Activated T-cell treated with anti-CD3 and anti-CD28 coated beads, Interleukin-2, amount 50 U/mL, for 1 hour (primary cell): Measurements from ENCODE around the gene PLA2G2D.
"Not testable (repeated sequence)": the region's sequence is repeated elsewhere in the genome, so short reads cannot be mapped to it uniquely, and the experiment has no call there.

Source experiments
- DNase-seq: peaks from one replicate; pipeline ENCODE4 v3.0.0-alpha.2; 2020

Gene PLA2G2D

DNA sequence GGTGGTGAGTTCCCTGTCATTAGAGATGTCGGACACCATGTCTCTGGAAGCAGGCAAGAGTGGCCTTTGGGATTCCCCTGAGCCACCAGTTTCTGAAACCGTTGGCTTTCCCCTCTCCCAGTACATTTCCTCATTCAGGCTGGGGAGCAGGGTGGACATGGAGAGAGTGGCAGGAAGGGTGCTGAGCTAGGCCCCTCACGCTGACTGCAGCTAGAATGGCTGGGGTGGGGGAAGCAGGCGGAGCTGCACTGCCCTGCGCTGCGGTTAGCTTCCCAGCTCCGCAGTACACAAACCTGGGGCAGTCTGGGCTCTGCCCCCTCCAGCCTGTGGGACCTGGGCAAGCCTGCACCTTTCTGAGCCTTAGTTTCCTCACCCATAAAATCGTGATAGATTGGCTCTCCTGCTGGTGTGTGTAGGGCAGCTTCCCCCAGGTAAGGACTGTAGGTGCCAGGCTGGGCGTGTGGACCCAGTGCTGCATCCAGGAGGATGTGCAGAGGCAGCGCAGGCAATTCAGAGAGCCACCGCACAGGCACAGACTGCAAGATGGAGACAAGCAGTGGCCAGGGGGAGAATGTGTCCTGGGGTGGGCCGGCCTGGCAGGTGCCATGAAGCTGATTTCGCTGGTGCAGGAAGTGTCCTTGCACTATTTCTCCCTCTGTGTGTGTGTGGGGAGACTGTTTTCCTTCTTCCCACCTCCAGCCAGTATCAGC, 22.8 kb upstream of the PLA2G2D start:
- DNase-seq = no peak

DNA sequence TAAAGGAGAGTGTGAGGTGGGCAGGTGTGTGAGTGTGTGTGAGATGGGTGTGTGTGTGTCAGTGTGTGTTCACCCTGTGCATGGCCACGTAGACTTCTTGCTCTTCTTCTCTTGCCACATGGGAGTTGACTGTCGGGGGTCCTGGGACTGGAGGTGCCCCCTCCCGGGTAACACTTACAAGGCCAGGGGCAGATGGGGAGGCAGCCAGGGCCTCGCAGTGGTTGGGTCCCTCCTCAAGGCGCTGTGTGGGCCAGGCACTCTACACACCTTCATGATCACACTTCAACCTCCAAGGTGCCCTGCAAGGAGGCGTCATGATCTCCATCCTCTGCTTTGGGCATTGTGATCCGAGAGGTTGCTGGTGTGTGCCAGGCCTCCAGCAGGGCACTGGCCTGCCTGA, 22.1 kb upstream of the PLA2G2D start:
- no peak for DNase-seq

GRCh38 chr1:20141001-20141400, 21.7 kb upstream of the PLA2G2D start:
- no peak for DNase-seq

DNA sequence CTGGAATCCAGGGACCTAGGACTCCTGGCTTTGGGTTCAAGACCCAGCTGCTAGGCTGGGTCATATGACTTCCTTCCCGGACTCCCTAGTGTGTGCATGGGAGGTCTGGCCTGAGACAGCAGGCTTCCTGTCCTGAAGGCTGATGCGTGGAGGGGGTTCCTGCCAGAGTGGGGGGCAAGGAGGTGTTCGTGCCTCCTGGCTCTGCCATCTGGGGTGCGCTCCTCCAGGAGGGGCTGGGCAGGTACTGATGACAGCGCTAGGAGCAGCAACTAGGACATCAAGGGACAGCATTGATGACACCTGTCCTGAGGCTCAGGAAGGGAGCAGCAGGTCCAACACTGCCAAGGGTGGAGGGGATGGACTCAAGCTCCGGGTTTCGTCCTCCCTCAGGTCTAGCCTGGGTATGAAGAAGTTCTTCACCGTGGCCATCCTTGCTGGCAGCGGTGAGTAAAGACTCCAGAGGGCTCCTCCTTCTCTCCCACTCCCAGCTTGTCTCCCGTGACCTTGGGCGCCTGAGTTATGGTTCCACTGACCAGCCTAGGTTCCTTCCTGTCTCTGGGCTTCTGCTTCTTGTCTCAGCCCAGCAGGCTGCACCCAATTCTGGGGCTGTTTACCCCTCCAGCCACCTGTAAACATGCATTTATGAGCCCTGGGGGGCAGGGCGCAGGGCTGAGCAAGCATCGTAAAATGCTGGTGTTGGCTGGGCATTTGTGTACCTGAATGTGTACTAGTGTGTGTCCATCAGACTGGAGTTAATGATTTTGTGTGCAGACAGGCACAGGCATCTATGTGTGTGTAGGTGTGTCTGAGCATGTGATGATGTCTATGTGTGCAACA, 20.7 kb upstream of the PLA2G2D start:
- no peak for DNase-seq

DNA sequence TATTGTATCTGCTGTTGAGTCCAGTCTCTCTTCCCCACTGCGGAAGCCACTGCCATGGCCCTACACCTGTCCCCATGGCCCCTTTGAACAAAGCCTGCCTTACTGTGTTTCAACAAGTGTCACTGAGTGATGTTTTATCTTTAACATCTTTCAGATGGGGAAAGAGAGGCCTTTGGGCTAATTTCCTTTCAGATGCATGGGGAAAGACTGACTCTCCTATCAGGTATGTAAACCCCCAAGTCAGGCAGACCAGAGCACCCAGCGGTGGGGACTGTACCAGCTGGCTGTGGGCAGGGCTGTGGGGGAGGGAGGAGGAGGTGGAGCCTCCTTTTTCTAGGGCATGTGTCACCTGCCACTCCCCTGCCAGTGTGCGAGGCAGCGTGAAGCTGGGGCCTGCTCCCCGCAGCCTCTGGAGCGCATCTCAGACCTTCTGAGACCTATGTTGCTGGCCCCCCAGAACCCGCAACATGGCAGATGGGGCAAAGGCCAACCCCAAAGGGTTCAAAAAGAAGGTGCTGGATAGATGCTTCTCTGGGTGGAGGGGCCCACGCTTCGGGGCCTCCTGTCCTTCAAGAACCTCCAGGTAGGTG, 19.7 kb upstream of the PLA2G2D start, which contains the start of gene PLA2G2F:
TSS of gene PLA2G2F (plus strand) at position 363 of the 590 bp plus-strand sequence. CDS start at position 468, 105 bp downstream.
- no peak for DNase-seq

GRCh38 chr1:20138346-20138745, 19.0 kb upstream of the PLA2G2D start:
- DNase-seq = no peak

- no peak for DNase-seq
These were observed 18.3 kb upstream of the PLA2G2D start for GRCh38 chr1:20137604-20138003.

GRCh38 chr1:20137055-20137454, 17.7 kb upstream of the PLA2G2D start:
- DNase-seq = no peak

- no peak for DNase-seq
These were observed 16.9 kb upstream of the PLA2G2D start for GRCh38 chr1:20136249-20136648.

DNA sequence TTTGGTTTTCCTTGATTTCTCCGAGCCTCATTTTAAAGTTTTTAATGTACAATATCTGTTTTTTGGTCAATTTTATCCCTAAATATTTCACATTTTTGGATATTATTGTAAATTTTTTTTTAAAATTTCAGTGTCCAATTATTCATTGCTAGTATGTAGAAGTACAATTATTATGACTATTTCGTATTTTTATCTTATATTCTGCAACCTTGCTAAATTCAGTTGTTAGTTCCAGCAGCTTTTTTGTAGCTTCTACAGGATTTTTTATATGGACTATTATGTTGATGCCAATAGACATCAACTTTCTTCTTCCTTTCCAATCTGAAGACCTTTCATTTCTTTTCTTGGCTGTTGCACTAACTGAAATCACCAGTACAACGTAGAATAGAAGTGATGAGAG, 15.7 kb upstream of the PLA2G2D start:
- DNase-seq = no peak

- not testable (repeated sequence) for DNase-seq
These were observed 11.2 kb upstream of the PLA2G2D start for GRCh38 chr1:20130518-20130917.

- no peak for DNase-seq
These were observed 7.6 kb upstream of the PLA2G2D start for GRCh38 chr1:20126806-20127440.

DNA sequence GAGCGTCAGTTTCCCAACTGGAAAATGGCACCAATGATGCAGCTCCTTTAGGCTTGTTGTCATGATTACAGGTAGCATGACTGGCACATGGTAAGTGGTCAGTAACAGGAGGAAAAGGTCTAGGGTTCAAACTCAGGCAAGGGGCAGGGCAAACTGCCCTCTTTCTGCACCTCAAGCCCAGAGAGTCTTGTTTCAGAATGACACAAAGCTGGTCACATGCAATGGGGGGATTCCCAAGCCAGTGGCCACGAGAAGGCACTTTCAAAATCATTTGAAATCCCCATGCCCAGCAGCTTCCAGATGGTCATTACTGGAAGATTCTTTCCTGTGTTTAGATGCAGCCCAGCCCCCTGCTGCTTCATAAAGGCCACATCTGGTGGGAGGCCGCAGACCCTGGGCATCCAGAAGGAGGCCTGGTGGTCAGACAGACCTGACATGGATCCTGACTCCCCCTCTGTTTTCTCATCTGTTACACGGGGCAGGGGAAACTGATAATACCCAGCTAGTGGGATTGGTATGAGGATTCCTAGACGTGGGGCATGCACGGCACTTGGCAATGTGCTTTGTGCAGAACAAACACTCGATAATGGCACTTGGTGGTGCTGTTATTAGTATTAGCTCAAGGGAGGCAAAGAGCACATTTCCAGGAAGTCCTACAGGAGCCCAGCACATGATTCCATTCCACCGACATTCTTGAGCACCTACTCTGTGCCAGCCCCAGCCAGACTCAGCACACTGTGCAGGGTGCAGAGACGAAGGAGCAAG, 6.9 kb upstream of the PLA2G2D start:
- no peak for DNase-seq

- DNase-seq = no peak
These were observed 5.8 kb upstream of the PLA2G2D start for GRCh38 chr1:20125100-20125499.

DNA sequence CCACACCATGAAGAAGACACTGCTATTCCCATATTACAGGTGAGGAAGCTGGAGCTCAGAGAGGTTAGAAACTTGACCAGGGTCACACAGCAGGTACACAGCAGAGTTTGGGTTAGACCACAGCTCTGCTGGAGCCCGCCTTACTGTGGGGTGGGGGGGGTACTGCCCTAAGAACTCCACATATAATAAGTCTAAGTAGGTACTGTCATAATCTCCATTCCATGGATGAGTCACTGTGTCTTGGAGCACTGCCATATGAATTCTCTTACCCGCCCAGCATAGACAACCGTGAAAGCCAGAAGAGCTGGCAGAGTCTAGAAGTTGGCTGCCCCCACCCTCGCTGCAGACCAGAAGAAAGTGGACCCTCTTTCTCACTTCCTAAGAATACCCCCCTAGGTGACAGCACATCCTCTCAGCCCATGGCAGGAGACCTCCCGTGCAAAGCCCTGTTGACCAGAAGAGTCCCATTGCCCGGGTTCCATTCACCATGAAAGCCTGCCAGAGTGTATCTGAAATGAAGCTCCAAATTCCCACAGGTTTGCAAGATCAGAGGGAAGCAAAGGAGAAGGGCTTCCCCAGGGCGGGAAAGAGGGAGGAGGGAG, 5.2 kb upstream of the PLA2G2D start:
- DNase-seq = no peak

- DNase-seq = no peak
These were observed 4.6 kb upstream of the PLA2G2D start for GRCh38 chr1:20123722-20124455.

DNA sequence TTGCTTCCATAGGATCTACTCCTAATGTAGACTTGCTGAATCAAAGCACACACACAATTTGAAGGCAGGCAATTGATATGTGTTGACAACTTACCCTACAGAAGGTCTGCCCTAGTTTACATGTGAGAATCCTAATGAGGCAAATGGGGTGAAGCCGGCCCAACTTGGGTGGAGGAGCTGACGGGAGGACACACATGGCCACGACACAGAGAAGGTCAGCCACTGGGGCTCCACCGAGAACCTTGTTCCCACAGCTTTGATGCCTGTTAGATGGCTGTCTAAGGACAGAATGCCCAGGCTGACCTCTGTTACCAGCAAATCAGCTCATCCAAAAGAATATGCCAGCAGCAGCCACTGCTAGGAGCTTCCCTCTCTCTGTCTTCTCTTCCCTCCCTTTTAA, 1.5 kb upstream of the PLA2G2D start:
- DNase-seq = no peak

DNA sequence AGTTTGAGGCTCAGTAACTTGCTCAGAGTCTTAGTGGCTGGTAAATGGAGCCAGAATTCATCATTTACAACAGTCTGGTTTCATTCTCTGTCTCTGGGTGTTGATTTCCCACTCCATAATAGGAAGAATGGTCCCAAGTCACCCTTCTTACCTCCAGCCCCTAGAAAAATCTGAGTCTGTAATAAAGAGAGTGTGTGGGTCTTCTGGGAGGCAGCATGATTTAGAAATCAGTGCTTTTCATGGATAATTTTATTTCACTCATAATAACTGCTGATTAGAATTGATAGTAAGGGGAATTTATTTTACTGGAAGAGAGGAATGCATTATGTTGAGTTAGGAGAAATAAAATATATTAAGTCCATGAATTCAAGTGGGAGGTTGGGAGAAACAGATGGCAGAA, 2.1 kb downstream of the PLA2G2D start:
- DNase-seq = no peak

- DNase-seq = no peak
These were observed 3.4 kb downstream of the PLA2G2D start for GRCh38 chr1:20115916-20116315.

- no peak for DNase-seq
These were observed 3.9 kb downstream of the PLA2G2D start for GRCh38 chr1:20115479-20115878.

DNA sequence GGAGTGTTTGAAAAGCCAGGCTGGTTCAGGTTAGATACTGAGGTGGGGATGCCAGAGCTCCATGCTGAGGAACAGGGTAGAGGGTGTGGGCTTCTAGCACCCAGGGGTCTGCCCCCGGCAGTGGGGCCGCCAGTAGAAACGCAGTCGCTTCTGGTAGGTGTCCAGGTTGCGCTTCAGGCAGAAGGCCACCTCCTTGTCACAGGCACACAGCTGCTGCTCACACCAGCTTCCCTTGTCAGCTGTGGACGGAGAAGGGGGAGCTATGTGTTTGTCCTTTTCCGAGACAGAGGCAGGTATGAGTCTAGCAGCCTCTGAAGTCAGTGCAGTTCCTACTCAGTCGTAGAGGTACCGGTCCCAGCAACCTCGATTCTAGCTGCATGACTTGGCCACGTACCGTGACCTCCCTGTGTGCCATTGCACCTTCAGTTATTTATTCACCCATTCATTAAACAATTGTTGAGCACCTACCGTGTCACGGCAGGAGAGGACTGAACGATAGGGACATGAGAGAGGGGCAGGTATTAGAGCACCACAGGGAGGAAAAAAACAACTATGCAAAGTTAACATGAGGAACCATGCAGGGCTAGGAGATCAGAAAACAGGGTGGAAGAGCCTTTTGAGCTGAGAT, 5.2 kb downstream of the PLA2G2D start:
- DNase-seq = no peak
